HCT116 (cell line): ENCODE measurements around the gene FPR1.

Experiments used
- CTCF ChIP-seq, 3 experiments: fragments of 200-600 bp in 1 of 3; sonication (generic) in 1 of 3; IDR thresholded peaks in 2 of 3; conservative IDR thresholded peaks in 1 of 3; 2 replicates each; pipeline ENCODE4 v1.5.1; 2012 to 2017; ENCODE audit warnings: low read depth in 2 of 3, low read length in 2 of 3, antibody characterized with exemption in 1 of 3, borderline replicate concordance in 1 of 3, control low read depth in 1 of 3, mild to moderate bottlenecking in 1 of 3, mixed read lengths in 1 of 3, mixed run types in 1 of 3, moderate library complexity in 1 of 3; ENCODE audit not compliant: insufficient read depth in 1 of 3
- EGR1 ChIP-seq: IDR thresholded peaks from 2 replicates; pipeline ENCODE4 v1.6.1; 2012; ENCODE audit warnings: low read depth
- ELF1 ChIP-seq: IDR thresholded peaks from 2 replicates; pipeline ENCODE4 v1.6.1; 2012; ENCODE audit warnings: low read depth, borderline replicate concordance
- EZH2phosphoT487 ChIP-seq: fragments of 200-600 bp; IDR thresholded peaks from 2 replicates; pipeline ENCODE4 v1.6.1; 2018; ENCODE audit warnings: antibody characterized with exemption, borderline replicate concordance
- JUND ChIP-seq: IDR thresholded peaks from 2 replicates; pipeline ENCODE4 v1.6.1; 2012
- REST ChIP-seq: IDR thresholded peaks from 2 replicates; pipeline ENCODE4 v1.6.1; 2012; ENCODE audit warnings: low read depth
- TCF7L2 ChIP-seq: IDR thresholded peaks from 2 replicates; pipeline ENCODE4 v1.7.0; 2011; ENCODE audit warnings: borderline replicate concordance, inconsistent platforms; ENCODE audit not compliant: insufficient read depth, insufficient read length; ENCODE audit errors: extremely low read depth
- ZFX ChIP-seq: fragments of 450-650 bp; IDR thresholded peaks from 2 replicates; pipeline ENCODE4 v1.6.1; 2017
- ZNF274 ChIP-seq: fragments of 200-500 bp; sonication (Bioruptor generic); IDR thresholded peaks from 2 replicates; pipeline ENCODE4 v1.6.1; 2014; ENCODE audit warnings: mild to moderate bottlenecking, low read depth, low read length, inconsistent platforms

- TF ChIP-seq ZFX (no peak), ZNF274 (no peak), CTCF (IDR thresholded peaks at IDR 0.05 in 2 of 3, conservative IDR thresholded peaks at IDR 0.05 in 1 of 3; ENCODE audit: borderline replicate concordance in 1 of 3, insufficient read depth in 1 of 3, low read depth in 2 of 3, low read length in 2 of 3) (no peak), REST (no peak), ELF1 (no peak), EGR1 (no peak), EZH2phosphoT487 (no peak), TCF7L2 (no peak), JUND (no peak)
Observed at GRCh38 chr19:51779703-51780102, 28.0 kb upstream of the FPR1 start.
